Measurements from ENCODE around the gene AADACL4. TPM values are rescaled to one million over a fixed set of nuclear protein-coding genes. Genes with fewer than 3 reads are reported as not detected.

Gene AADACL4
- polyA plus RNA-seq, 1 donor from 2014 or later = not detected

DNA sequence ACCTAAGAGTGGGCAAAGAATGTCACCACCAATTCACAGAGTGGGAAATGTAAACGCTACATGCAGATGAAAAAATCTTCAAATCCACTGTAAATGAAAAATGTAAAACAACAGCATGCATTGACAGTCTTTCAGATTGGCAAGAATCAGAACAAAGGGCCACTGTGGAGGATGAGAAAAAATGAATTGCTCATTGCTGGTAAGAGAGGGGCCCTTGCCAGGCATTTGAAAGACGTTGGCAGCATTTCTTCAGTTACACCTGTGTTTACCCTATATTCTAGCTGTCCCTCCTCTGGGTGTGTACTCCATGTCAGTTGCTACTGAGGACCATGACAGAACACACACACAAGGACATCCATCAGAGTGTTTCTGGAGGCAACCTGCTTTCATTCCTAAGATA, 46.3 kb downstream of the AADACL4 start:
- Histone ChIP-seq H3F3A (ENCODE audit: insufficient read depth, low read length, poor library complexity, severe bottlenecking) (no peaks in the 10 kb centered on the region), H3K27me3 (ENCODE audit: insufficient read depth, low read depth, low read length) (no peaks in the 10 kb centered on the region), H2AFZ (ENCODE audit: low read depth, low read length) (no peak overlapping the region), H3K4me2 (ENCODE audit: low read length) (no peak overlapping the region), H3K4me3 (ENCODE audit: low read length) (no peak overlapping the region), H3K9ac (ENCODE audit: low read length) (no peak overlapping the region), H3K9me2 (ENCODE audit: insufficient read depth, low read length) (no peaks in the 10 kb centered on the region), H3K9me3 (ENCODE audit: low read length) (no peaks in the 10 kb centered on the region), H4K20me1 (ENCODE audit: insufficient read depth) (no peaks in the 10 kb centered on the region), H3K27ac (ENCODE audit: low read length) (no peak overlapping the region), H3K79me2 (replicated peaks; ENCODE audit: insufficient read depth, low read length) (no peaks in the 10 kb centered on the region), H3K36me3 (ENCODE audit: insufficient read depth, low read length) (no peaks in the 10 kb centered on the region)
- no peak for TF ChIP-seq SMC3 (conservative IDR thresholded peaks at IDR 0.05; ENCODE audit: poor library complexity)
- TF ChIP-seq, protein P1, sequence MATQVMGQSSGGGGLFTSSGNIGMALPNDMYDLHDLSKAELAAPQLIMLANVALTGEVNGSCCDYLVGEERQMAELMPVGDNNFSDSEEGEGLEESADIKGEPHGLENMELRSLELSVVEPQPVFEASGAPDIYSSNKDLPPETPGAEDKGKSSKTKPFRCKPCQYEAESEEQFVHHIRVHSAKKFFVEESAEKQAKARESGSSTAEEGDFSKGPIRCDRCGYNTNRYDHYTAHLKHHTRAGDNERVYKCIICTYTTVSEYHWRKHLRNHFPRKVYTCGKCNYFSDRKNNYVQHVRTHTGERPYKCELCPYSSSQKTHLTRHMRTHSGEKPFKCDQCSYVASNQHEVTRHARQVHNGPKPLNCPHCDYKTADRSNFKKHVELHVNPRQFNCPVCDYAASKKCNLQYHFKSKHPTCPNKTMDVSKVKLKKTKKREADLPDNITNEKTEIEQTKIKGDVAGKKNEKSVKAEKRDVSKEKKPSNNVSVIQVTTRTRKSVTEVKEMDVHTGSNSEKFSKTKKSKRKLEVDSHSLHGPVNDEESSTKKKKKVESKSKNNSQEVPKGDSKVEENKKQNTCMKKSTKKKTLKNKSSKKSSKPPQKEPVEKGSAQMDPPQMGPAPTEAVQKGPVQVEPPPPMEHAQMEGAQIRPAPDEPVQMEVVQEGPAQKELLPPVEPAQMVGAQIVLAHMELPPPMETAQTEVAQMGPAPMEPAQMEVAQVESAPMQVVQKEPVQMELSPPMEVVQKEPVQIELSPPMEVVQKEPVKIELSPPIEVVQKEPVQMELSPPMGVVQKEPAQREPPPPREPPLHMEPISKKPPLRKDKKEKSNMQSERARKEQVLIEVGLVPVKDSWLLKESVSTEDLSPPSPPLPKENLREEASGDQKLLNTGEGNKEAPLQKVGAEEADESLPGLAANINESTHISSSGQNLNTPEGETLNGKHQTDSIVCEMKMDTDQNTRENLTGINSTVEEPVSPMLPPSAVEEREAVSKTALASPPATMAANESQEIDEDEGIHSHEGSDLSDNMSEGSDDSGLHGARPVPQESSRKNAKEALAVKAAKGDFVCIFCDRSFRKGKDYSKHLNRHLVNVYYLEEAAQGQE (IDR thresholded peaks at IDR 0.05; ENCODE audit: borderline replicate concordance) = no peak
- TF ChIP-seq TAF1 (IDR thresholded peaks at IDR 0.05; ENCODE audit: low read depth) = no peak
- TF ChIP-seq POLR2AphosphoS5 (IDR thresholded peaks at IDR 0.05) = no peak
- no peak for TF ChIP-seq EP300 (conservative IDR thresholded peaks at IDR 0.05; ENCODE audit: poor library complexity, severe bottlenecking)
- TF ChIP-seq, protein P2, sequence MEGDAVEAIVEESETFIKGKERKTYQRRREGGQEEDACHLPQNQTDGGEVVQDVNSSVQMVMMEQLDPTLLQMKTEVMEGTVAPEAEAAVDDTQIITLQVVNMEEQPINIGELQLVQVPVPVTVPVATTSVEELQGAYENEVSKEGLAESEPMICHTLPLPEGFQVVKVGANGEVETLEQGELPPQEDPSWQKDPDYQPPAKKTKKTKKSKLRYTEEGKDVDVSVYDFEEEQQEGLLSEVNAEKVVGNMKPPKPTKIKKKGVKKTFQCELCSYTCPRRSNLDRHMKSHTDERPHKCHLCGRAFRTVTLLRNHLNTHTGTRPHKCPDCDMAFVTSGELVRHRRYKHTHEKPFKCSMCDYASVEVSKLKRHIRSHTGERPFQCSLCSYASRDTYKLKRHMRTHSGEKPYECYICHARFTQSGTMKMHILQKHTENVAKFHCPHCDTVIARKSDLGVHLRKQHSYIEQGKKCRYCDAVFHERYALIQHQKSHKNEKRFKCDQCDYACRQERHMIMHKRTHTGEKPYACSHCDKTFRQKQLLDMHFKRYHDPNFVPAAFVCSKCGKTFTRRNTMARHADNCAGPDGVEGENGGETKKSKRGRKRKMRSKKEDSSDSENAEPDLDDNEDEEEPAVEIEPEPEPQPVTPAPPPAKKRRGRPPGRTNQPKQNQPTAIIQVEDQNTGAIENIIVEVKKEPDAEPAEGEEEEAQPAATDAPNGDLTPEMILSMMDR (IDR thresholded peaks at IDR 0.05; ENCODE audit: poor library complexity, severe bottlenecking) = no peak
- TF ChIP-seq EZH2 (IDR thresholded peaks at IDR 0.05; ENCODE audit: borderline replicate concordance, insufficient read depth, low read length, poor library complexity, severe bottlenecking) = no peak
- no peak for TF ChIP-seq RAD21 (conservative IDR thresholded peaks at IDR 0.05)
- TF ChIP-seq MXI1 (conservative IDR thresholded peaks at IDR 0.05; ENCODE audit: poor library complexity, severe bottlenecking) = no peak

DNA sequence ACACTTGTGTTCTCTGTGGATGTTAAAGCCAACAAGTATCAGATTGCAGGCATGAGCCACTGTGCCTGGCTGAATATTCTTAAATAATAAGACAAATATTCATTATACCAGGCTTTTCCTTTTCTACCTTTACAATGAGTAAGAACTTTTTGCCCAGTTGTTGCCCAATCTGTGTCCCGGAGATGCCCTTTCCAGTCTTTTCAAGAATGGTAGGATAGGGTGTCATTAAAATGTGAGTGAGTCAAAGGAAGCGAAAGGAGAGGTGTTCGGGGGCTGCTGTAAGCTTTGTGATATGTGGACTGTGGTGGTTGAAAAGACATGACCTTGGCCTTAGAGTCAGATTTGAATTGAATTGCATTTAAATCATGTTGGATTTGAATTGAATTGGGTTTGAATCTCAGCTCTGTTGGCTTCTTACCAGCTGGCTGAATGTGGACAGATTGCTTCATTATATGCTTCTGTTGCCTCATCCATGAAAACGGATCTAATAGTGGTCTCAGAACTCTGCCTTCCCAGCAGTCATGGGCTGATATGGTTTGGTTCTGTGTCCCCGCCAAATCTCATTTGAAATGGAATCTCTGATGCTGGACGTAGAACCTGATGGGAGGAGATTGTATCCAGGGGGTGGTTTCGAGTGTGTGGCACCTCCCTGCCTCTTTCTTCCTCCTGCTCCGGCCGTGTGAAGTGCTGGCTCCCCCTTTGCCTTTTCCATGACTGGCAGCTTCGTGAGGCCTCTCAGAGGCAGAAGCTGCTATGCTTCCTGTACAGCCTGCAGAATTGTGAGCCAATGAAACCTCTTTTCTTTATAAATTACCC, 49.3 kb downstream of the AADACL4 start:
- Histone ChIP-seq H4K20me1 (ENCODE audit: insufficient read depth) (no peaks in the 10 kb centered on the region), H3K27me3 (ENCODE audit: insufficient read depth, low read depth, low read length) (no peaks in the 10 kb centered on the region), H3K27ac (ENCODE audit: low read length) (no peak overlapping the region), H3K36me3 (ENCODE audit: insufficient read depth, low read length) (no peaks in the 10 kb centered on the region), H3K9ac (ENCODE audit: low read length) (no peak overlapping the region), H3K9me2 (ENCODE audit: insufficient read depth, low read length) (no peaks in the 10 kb centered on the region), H3K4me2 (ENCODE audit: low read length) (no peak overlapping the region), H3K79me2 (replicated peaks; ENCODE audit: insufficient read depth, low read length) (no peaks in the 10 kb centered on the region), H3F3A (ENCODE audit: insufficient read depth, low read length, poor library complexity, severe bottlenecking) (no peaks in the 10 kb centered on the region), H3K9me3 (ENCODE audit: low read length) (no peaks in the 10 kb centered on the region), H3K4me3 (ENCODE audit: low read length) (no peak overlapping the region), H2AFZ (ENCODE audit: low read depth, low read length) (no peak overlapping the region)
- TF ChIP-seq, protein P1 (IDR thresholded peaks at IDR 0.05; ENCODE audit: borderline replicate concordance) = no peak
- TF ChIP-seq POLR2AphosphoS5 (IDR thresholded peaks at IDR 0.05) = no peak
- TF ChIP-seq EP300 (conservative IDR thresholded peaks at IDR 0.05; ENCODE audit: poor library complexity, severe bottlenecking) = no peak
- TF ChIP-seq TAF1 (IDR thresholded peaks at IDR 0.05; ENCODE audit: low read depth) = no peak
- TF ChIP-seq MXI1 (conservative IDR thresholded peaks at IDR 0.05; ENCODE audit: poor library complexity, severe bottlenecking) = no peak
- TF ChIP-seq, protein P2 (IDR thresholded peaks at IDR 0.05; ENCODE audit: poor library complexity, severe bottlenecking) = no peak
